HG02571 (cell line): ENCODE results near the gene INTS3.
A peak's percentile ranks its signal among the peaks of the same experiment; 100 is the strongest.

ENCODE experiments used
- ATAC-seq: cut with Tn5 transposase; IDR thresholded peaks from one replicate; pipeline ENCODE4 v1.9.1; 2021; ENCODE audit warnings: mild to moderate bottlenecking, moderate library complexity; ENCODE audit not compliant: unreplicated experiment

INTS3 gene

DNA sequence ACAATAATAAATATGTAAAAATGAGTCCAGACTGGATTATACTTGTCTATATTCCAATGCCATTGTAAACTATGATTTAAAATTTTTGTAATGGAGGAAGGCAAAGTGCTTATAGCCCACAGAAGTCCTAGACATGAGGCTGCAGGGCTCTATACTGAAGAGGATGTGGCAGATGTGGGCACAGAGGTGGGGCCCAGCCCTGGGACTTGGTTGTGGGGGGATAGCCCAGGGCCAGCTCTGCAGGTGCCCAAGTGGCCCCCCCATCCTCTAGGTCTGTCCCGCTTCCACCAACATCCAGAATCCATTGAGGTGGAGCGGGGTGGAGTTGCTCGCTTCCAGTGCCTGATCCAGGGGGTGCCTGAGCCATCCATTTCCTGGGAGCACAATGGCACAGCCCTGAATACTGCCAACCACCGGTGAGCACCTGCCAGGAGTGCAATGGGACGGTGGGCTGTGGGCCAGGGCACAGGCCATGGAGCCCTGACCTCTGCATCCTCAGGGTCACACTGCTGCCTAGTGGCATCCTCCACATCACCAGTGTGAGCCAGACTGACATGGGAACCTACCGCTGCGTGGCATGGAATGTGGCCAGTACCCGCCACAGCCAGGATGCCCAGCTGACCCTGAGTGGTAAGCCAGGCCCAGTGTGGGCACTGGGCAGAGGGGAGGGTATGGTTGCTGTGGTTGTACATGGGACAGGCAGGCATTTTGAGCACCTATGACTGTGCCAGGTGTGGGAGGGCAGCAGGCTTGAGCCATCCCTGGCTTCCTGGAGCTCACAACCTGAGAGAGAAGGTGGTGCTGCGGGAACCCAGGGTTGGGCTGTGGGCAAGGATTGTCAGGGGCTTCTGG, 68.3 kb downstream of the INTS3 start:
- ATAC-seq = no peak

DNA sequence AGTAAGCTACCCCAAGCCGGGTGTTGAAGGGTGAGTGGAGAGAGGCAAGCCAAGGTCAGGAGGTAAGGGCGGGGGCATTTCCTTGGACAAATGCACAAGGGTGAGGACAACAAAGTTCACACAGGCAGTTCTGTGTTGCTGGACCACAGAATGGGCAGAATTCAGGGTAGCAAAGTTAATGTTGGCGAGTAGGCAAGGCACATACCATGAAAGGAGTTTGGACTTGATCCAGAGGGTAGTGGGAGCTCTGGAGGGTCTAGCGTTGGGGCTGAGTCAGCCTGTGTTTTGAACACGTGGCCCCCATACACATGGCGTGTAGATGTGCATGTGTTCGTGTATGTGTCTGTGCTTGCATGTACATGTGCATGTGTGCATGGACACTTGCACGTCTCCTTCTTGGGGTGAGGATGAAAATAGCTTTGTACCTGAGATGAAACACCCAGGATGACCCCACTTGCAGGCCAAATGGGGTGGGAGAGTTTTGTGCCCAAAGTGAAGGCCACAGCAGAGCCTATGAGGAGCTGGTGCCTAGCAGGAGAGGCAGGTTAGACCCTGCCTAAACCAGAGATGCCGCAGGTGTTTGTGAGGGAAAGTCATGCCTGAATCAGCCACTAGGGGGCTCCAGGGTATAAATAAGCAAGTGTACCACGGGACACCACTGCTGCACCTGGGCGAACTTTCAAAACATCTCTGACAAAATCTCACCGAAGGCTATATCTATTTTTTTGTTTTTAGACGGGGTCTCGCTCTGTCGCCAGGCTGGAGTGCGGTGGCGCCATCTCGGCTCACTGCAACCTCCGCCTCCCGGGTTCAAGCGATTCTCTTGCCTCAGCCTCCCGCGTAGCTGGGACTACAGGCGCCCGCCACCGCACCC, 69.2 kb downstream of the INTS3 start:
- no peak for ATAC-seq

DNA sequence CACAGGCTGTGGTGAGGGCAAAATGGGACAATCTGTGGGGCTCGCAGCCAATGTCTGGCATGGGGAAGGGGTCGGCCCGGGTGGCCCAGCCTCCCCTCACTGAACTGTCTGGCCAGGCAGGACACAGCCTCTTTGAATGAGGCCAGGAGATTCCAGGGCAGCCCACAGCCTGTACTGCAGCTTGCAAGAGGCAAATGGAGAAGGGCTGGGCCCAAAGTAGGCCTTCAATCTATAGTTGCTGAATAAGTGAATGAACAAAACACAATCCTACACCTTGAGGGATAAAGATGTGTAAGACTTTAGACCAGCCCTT, 70.6 kb downstream of the INTS3 start:
- ATAC-seq = no peak

DNA sequence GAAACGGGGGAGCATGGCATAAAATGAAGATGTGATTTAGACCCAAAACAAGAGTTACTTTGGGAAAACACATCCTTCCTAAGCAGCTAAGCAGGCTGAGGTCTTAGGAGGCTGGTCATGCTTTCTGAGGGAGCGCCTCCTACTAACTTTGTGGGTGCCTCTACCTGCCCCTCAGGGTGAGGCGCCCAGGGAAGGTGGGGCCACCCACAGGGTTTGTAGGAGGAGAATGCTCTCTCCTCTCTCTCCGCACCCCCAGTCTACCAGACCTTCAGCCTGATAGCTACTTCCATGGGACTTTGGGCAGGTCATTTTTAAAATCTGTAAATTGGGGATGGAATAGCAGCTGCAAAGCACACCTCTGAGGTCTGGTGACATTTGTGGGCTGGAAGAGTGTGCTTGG, 71.2 kb downstream of the INTS3 start:
- no peak for ATAC-seq

DNA sequence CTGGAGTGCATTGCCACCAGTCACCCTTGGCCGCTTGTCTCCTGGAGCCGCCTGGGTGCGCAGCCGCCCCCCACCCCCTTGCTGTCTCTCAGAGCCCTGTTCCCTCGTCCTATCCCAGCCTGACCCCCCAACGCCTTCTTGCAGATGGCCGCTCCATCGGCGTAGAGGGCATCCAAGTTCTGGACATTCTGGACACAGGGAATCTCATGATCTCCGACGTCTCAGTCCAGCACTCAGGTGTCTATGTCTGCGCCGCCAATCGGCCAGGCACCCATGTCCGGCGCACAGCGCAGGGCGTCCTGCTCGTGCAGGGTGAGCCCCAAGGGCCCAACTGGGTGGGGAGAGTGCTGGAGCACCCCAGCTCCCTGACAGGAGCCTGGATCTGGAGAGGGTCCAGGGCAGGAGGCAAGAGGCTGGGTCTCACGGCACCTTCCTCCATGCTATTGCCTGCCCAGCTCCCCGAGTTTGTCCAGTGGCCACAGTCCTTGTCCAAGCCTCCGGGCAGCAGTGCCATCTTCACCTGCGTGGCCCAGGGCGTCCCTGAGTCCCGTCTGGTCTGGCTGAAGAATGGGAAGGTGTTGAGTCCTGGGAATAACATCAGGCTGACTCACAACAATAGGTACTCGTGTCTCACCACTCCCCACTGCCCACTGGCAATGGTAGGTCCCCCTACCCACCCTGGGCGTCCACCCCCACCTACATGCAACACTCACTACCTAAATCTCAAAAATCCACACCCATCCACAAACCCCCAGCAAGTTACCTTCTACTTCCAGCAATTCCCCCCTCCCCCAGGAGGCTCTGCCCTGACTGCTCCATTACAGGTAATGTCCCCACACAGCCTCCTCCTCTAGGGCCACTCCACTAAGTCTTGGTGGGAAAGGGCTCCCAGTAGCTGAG, 72.0 kb downstream of the INTS3 start:
- no peak for ATAC-seq

DNA sequence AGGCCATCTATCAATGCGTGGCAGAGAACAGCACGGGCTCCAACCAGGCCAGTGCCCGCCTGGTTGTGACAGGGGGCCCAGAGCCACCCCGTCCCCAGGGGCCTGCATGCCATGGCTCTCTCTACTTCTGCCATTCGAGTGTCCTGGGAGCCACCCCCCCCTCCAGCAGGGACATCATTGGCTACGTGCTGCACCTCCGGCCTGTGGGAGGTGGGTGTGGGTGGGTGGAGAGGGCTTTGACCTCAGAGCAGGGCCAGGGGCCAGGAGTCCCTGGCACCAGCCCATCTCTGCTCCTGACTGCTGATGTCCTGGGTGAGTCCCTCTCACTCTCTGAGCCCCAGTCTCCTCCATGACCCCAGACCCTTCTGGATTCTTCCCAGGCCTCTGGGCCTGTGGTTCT, 72.7 kb downstream of the INTS3 start:
- no peak for ATAC-seq

DNA sequence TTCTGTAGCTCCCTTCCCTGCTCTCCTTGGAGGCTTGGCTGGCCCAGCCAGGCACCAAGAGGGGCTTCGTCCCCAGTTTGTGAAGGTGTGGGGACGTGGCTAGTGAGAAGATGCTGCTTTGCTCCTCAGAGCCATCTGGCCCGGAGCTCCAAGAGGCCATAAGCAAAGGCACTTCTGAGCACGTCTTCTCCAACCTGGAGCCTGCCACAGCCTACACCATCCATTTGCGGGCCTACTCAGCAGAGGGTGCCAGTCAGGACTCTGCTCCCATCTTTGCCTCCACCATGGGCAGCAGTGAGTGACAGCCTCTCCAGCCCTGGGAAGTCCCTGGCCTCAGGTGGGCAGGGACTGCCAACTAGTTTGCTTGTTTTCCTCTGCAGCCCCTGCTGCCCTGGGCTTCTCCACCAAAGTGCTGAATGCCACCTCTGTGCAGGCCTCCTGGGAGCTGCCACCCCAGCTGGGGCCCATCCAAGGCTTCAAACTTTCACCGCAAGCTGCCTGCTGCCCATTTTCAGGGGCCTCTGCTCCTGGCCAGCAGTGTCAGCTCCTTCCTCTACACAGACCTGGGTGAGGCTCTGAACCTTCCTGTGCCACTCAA, 73.3 kb downstream of the INTS3 start:
- ATAC-seq = no peak

DNA sequence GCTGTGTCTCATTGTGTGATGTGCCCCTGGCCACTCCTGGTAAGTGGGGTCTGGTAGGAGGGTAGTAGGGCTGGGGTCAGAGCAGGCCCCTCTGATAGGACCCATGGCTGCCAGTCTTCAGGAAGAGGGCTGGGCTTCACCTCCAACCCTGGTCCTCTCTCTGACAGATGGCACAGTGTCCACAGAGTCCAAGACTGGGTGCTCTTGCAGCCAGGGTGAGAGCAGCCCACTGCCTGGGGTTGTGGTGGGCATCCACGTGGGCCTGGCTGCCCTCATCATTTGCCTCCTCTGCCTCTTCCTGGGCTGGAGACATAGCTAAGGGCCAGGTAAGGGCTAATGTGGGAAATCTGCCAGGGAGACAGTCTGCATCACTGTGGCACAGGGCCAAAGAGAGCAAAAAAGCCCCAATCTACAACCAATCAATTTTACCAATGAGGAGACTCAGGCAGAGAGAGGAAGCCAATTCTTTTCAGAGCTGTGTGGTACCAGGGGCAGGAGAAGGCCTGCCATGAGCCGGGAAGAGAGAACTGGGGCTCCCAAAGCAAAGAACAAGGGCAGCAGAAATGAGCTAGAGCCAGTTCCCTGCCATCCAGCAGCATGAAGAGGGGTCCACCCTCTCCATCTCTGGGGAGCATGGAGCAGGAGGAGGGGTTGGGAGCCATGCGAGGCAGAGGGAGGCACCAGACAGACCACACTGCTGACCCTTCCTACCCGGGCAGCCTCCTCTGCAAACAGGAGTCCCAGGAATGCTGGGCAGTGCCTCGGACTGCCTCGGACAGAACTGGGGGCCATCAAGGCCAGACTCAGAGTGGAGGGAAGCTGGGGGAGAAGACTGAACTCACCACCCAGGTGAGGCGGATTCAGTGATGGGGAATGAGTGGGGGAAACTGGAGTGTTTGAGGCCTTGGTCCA, 74.2 kb downstream of the INTS3 start:
- ATAC-seq = no peak

DNA sequence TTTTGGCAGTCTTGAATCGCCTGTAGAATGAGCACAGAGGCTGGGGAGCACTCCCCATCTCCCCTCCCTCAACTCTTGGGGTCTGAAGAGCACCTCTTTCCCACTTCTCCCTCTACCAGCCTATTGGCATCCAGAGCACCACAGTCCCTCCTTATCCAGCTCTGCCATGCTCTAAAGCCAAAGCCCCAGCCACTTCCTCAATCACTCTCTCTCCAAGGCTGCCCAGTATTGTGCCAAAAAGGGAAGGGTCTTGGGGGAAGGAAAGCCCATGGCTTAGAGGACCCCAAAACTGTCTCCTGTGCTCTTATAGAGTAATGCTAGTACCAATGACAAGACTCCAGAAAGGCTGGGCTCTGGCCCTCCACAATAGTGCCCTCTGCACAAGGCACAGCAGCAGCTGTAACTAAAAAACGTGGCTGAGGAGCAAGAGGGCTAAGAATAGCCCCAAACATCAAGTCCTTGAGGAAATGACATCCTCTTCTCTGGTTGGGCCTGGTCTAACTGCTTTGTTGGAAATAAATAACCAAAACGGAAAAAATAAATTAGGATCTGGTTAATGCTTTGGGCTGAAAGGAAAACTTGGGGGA, 75.7 kb downstream of the INTS3 start:
- no peak for ATAC-seq

DNA sequence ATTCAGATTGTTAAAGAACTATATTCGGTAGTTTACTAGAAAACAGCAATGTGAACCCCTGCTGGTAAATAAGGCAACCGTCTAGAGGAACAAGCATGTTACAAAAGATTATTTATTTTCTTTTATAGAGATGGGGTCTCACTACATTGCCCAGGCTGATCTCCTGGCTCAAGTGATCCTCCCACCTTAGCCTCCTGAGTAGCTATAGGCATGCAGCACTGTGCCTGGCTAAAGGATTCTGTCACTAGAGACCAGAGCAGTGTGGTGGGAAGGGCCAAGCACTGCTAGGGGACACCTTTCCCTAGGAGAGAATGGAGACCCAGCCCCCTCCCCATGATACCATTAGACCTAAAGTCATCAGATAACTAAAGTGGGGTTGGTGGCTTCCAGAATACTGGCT, 76.3 kb downstream of the INTS3 start:
- ATAC-seq = no peak

DNA sequence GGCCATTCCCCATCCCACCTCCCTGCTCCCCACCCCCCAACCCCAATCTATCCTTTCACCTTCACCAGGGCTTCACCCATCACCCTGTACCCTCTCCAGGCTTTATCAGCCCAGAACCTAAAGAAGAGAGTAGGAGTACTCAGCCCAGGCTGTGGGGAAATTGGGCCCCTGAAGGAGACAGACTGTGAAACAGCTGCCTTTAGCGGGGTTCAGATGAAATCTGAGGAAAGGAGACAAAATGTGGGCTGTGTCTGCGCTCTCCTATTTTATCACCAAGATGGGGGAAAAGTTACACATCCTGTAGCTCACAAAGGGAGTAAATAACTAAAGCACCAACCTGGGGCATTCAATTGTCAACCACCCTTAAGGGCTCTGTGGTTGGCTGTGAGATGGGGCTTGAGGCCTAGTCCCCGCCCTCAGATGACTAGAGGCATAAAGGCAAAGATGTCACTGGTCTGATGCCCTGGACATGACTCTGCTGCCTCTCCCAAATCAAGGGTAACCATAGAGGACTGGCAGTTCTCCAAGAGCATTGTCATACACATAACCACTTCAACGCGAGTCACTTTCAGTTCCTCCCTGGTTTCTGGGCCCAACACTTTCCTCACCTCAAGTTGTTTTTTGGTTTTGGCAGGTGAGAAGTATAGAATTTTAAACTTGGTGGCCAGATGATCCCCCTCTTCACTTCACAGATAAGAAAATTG, 77.3 kb downstream of the INTS3 start:
- peak; percentile 87 for ATAC-seq

DNA sequence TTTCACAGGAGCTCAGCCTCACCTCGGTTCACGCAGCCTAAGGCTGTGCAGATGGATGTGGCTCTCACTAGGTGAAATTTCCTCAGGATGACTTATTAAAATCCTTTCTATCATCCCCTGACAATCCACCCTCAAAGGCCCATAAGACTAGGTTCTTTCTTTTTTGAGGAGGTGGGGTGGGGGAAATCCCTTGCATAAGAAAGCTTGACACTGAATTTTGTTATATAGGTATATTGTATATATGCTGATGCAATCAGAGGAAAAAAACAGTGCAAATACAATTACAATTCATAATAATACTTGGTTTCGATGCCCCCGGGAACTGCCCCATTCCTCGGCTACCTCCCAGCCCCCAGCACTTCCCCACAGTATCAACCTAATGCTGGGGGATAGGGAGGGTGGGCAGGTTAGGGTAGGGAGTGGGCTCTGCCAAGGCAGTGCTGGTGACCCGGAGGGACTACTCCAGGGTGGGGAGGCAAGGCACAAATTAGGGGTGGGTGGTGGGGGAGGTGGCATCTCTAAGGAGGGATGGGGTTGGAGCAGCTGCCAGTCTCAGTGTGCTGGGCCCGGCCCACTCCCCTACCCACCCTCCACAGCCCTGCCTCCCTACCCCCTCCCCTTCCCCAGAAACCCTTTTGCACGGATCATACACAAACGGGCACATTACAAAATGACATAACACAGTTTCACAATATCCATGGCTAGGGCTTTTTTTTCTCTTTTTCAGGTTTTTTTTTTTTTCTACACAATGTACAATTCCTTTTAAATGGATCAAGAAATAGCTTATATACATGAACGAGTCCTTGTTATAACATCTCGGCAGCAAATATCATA, 78.3 kb downstream of the INTS3 start:
- ATAC-seq = no peak

DNA sequence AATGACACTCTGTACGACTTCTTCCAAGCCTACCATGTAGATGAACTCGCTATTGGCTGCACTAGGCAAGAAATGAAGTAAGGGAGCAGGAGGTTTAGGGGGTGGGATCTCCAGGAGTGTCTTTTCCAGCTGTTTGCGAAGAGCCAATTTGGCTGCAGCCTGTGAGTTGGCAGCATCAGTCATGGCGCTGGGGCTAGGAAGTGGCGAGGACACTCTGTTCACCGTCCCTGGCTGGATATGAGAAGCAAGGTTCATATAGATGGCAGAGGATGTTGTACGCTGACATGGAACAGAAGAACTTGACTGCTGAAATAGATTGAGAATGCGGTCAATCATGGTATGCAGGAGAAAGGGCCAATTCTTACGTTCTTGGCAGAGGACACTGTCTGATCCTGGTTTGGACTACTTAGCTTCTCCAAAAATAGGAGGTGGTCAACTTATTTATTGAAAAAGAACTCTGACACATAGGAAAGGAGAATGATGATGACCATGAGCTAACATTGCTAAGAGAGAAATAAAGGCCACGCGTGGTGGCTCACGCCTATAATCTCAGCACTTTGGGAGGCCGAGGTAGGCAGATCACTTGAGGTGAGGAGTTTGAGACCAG, 88.5 kb downstream of the INTS3 start:
- ATAC-seq = no peak

DNA sequence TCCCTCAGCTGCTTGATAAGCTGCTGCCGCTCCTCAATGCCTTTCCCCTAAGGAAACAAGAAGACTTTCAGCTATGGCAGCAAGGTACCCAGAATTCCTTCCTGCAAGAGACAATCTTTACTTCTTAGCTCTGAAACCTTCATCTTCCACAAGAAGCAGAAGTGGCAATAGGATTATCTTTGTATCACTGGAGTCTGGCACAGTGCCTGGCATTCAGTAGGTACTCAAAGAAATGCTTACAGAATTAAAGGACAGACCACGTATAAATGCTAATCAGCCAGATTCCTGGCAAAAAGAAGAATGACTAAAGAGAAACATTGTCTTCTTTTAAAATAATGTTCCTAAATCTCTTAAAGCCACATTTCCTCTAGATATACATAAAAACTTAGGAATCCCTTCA, 91.0 kb downstream of the INTS3 start:
- no peak for ATAC-seq
